ENCODE results near the gene SMPDL3A.

The SMPDL3A gene

GRCh38 chr6:122839472-122839871 is 50.4 kb downstream of the SMPDL3A start:
- Histone ChIP-seq H3K27me3 (replicated peaks; ENCODE audit: control insufficient read depth, insufficient read depth, low read length, poor library complexity, severe bottlenecking) (no peaks in the 10 kb centered on the region), H3K4me1 (ENCODE audit: control insufficient read depth, insufficient read depth, low read length, poor library complexity, severe bottlenecking) (no peaks in the 10 kb centered on the region), H3K4me3 (ENCODE audit: insufficient read depth, low read depth, low read length, poor library complexity, severe bottlenecking) (no peak overlapping the region), H3K36me3 (ENCODE audit: control insufficient read depth, insufficient read depth, low read length) (no peaks in the 10 kb centered on the region), H3K27ac (ENCODE audit: insufficient read depth, low read length, poor library complexity, severe bottlenecking) (no peak overlapping the region), H3K9me3 (ENCODE audit: control insufficient read depth, low read length) (no peaks in the 10 kb centered on the region)
- peak in 1 of 3 donors; percentile 7 for DNase-seq

- H3K9me3 ChIP-seq (ENCODE audit: control insufficient read depth, low read length) = no peaks in the 10 kb centered on the region
- DNase-seq = no peak
- no peak overlapping the region for H3K27ac ChIP-seq (ENCODE audit: insufficient read depth, low read length, poor library complexity, severe bottlenecking)
- H3K27me3 ChIP-seq (replicated peaks; ENCODE audit: control insufficient read depth, insufficient read depth, low read length, poor library complexity, severe bottlenecking) = no peaks in the 10 kb centered on the region
- no peaks in the 10 kb centered on the region for H3K36me3 ChIP-seq (ENCODE audit: control insufficient read depth, insufficient read depth, low read length)
- no peak overlapping the region for H3K4me3 ChIP-seq (ENCODE audit: insufficient read depth, low read depth, low read length, poor library complexity, severe bottlenecking)
- no peaks in the 10 kb centered on the region for H3K4me1 ChIP-seq (ENCODE audit: control insufficient read depth, insufficient read depth, low read length, poor library complexity, severe bottlenecking)
These were observed 50.8 kb downstream of the SMPDL3A start for GRCh38 chr6:122839906-122840305.

GRCh38 chr6:122845464-122845863 is 56.4 kb downstream of the SMPDL3A start:
- H3K27me3 ChIP-seq (replicated peaks; ENCODE audit: control insufficient read depth, insufficient read depth, low read length, poor library complexity, severe bottlenecking) = no peaks in the 10 kb centered on the region
- no peaks in the 10 kb centered on the region for H3K36me3 ChIP-seq (ENCODE audit: control insufficient read depth, insufficient read depth, low read length)
- no peak for DNase-seq
- H3K4me1 ChIP-seq (ENCODE audit: control insufficient read depth, insufficient read depth, low read length, poor library complexity, severe bottlenecking) = no peaks in the 10 kb centered on the region
- no peak overlapping the region for H3K4me3 ChIP-seq (ENCODE audit: insufficient read depth, low read depth, low read length, poor library complexity, severe bottlenecking)
- no peaks in the 10 kb centered on the region for H3K9me3 ChIP-seq (ENCODE audit: control insufficient read depth, low read length)
- H3K27ac ChIP-seq (ENCODE audit: insufficient read depth, low read length, poor library complexity, severe bottlenecking) = no peak overlapping the region

- Histone ChIP-seq H3K27ac (ENCODE audit: insufficient read depth, low read length, poor library complexity, severe bottlenecking) (no peak overlapping the region), H3K27me3 (replicated peaks; ENCODE audit: control insufficient read depth, insufficient read depth, low read length, poor library complexity, severe bottlenecking) (no peaks in the 10 kb centered on the region), H3K9me3 (ENCODE audit: control insufficient read depth, low read length) (no peaks in the 10 kb centered on the region), H3K36me3 (ENCODE audit: control insufficient read depth, insufficient read depth, low read length) (no peaks in the 10 kb centered on the region), H3K4me1 (ENCODE audit: control insufficient read depth, insufficient read depth, low read length, poor library complexity, severe bottlenecking) (no peaks in the 10 kb centered on the region), H3K4me3 (ENCODE audit: insufficient read depth, low read depth, low read length, poor library complexity, severe bottlenecking) (no peak overlapping the region)
- DNase-seq = no peak
These were observed 57.0 kb downstream of the SMPDL3A start for GRCh38 chr6:122845916-122846612.

- DNase-seq = no peak
These were observed 64.4 kb downstream of the SMPDL3A start for GRCh38 chr6:122853259-122853995.

More at GRCh38 chr6:122853259-122853995, 64.4 kb downstream of the SMPDL3A start:
- Histone ChIP-seq H3K27me3 (replicated peaks; ENCODE audit: control insufficient read depth, insufficient read depth, low read length, poor library complexity, severe bottlenecking) (no peaks in the 10 kb centered on the region), H3K9me3 (ENCODE audit: control insufficient read depth, low read length) (no peaks in the 10 kb centered on the region), H3K4me3 (ENCODE audit: insufficient read depth, low read depth, low read length, poor library complexity, severe bottlenecking) (no peak overlapping the region), H3K36me3 (ENCODE audit: control insufficient read depth, insufficient read depth, low read length) (no peaks in the 10 kb centered on the region), H3K27ac (ENCODE audit: insufficient read depth, low read length, poor library complexity, severe bottlenecking) (no peak overlapping the region), H3K4me1 (ENCODE audit: control insufficient read depth, insufficient read depth, low read length, poor library complexity, severe bottlenecking) (no peaks in the 10 kb centered on the region)
